Measurements from ENCODE around the gene TOGARAM2. TPM values are rescaled to one million over a fixed set of nuclear protein-coding genes. Genes with fewer than 3 reads are reported as not detected.
A peak's percentile ranks its signal among the peaks of the same experiment; 100 is the strongest.

Gene TOGARAM2
- total RNA-seq, 2 donors from 2014 or later = 0.86 to 4.2 TPM

DNA sequence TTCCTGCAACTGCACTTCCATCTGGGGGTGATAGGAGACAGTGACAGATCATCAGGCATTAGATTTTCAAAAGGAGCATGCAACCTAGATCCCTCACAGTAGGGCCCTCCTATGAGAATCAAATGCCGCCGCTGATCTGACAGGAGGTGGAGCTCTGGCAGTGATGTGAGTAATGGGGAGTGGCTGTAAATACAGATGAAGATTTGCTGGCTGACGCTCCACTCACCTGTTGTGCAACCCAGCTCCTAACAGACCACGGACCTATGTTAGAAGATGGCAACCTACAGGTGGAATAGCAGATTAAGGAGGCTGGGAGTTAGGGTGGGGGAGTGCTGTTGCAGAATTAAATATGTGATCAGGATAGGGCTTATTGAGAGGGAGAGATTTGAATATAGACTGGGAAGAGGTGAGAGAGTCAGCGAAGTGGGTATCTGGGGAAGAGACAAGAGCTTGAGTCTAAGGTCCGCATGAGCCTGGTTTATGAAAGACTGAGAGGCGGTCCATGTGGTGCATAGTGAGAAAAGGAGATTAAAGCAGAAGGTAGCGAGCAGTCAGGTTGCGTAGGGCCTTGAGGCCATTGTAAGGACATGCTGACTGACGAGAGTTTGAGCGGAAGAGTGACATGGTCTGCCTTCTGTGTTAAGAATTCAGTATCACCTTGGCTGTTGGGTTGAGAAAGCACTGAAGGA lies 31.3 kb upstream of the TOGARAM2 start:
- no peaks in the 10 kb centered on the region for H3K27me3 ChIP-seq (ENCODE audit: control insufficient read depth, insufficient read depth, low read length, poor library complexity, severe bottlenecking)
- H3K4me3 ChIP-seq (ENCODE audit: low read length) = no peak overlapping the region
- peak; percentile 61 for DNase-seq
- peaks cover 38% of the 10 kb centered on the region for H3K9me3 ChIP-seq (ENCODE audit: control insufficient read depth, low read length)
- H3K4me1 ChIP-seq (ENCODE audit: control insufficient read depth, insufficient read depth, low read length) = no peaks in the 10 kb centered on the region
- Mint-ChIP-seq H3K27ac (no peak overlapping the region), H3K27me3 (ENCODE audit: insufficient read depth) (no peaks in the 10 kb centered on the region), H3K9me3 (peaks cover 31% of the 10 kb centered on the region), H3K4me1 (peaks cover 12% of the 10 kb centered on the region), H3K4me3 (no peak overlapping the region), H3K36me3 (ENCODE audit: low read depth) (peaks cover 51% of the 10 kb centered on the region)
- H3K9ac ChIP-seq (ENCODE audit: extremely low read depth, low read length, poor library complexity, severe bottlenecking) = no peak overlapping the region
- H3K27ac ChIP-seq (ENCODE audit: low read depth, low read length) = no peak overlapping the region
- TF ChIP-seq, protein P1, sequence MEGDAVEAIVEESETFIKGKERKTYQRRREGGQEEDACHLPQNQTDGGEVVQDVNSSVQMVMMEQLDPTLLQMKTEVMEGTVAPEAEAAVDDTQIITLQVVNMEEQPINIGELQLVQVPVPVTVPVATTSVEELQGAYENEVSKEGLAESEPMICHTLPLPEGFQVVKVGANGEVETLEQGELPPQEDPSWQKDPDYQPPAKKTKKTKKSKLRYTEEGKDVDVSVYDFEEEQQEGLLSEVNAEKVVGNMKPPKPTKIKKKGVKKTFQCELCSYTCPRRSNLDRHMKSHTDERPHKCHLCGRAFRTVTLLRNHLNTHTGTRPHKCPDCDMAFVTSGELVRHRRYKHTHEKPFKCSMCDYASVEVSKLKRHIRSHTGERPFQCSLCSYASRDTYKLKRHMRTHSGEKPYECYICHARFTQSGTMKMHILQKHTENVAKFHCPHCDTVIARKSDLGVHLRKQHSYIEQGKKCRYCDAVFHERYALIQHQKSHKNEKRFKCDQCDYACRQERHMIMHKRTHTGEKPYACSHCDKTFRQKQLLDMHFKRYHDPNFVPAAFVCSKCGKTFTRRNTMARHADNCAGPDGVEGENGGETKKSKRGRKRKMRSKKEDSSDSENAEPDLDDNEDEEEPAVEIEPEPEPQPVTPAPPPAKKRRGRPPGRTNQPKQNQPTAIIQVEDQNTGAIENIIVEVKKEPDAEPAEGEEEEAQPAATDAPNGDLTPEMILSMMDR (conservative IDR thresholded peaks at IDR 0.05) = no peak
- 86 to 87% methylated on average over 9 to 11 of the region's 11 CpGs for WGBS, 2 experiments (ENCODE audit: insufficient coverage in 1 of 2, insufficient read length in 1 of 2)
- peaks cover 51% of the 10 kb centered on the region for H3K36me3 ChIP-seq (ENCODE audit: control insufficient read depth, insufficient read depth, low read length)

DNA sequence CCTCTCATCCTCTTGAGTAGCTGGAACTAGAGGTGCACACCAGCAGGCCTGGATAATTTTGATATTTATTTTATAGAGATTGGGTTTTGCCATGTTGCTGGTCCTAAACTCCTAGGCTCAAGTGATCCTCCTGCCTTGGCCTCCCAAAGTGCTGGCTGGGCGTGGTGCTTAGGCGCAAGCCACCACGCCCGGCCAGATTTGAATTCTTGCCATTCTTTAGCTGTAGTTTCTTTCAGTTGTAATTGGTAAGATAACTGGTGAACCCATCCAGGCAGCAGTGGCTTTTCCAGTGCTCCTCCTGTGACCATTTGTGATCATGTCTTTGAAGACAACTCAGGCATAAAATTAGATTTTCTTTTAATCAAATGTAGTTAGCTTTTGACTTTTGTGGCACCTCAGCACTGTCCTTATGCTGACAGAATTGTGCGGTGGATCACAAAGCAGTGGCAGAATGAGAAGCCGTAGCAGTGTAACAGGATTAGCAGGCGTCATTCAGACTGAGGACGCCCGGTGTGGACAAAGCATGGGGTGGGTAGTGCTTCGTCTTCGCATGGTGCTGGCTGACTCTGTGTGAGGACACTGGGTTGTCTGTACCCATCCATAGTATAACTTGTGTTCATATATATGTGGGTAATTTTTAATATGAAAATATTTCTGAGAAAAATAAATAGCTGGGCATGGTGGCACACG lies 30.0 kb upstream of the TOGARAM2 start:
- no peak overlapping the region for H3K4me3 ChIP-seq (ENCODE audit: low read length)
- peaks cover 40% of the 10 kb centered on the region for H3K36me3 Mint-ChIP-seq (ENCODE audit: low read depth)
- TF ChIP-seq, protein P1 (conservative IDR thresholded peaks at IDR 0.05) = no peak

DNA sequence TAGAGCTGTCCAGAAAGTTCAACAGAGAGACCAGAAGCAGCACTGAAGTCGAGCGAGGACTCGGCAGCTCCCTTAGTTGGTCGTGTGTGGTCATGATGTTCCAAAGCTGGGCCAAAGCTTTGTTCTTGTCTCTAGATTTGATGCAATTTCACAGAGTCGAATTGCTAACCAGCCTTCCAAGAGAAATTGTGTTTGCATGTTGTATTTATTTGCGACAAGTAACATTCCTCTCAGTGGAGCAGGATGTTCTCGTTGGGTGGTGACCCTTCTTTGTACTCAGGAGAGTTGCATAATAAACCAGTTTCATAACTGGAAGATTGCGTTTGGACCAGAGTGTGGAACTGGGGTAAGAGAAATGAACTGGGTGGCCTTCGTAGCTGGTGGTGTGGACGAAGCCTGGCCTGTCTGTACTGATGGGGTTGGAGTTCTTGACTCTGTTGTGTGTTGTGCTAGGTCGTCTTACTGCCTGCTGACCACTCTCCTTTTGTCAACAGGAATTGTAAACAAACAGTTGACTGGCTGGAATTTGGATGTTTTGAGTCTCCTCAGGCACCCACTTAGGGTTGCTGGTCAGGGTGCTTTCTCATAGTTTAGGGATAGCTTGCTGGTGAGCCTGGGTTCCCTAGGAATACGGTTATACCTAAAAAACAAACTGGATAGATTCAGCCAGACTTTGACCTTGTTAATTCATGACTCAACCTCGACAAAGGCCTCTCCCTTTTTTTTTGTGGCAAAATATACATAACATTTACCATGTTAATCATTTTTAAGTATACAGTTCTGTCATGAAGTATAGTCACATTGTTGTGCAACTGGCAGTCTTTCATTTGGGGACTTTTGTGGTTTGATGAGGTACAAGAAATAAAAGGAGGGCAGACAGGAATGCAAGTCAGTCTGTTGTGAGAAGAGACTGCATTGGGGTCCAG lies 28.9 kb upstream of the TOGARAM2 start:
- Histone ChIP-seq H3K27ac (ENCODE audit: low read depth, low read length) (no peak overlapping the region), H3K4me1 (ENCODE audit: control insufficient read depth, insufficient read depth, low read length) (no peaks in the 10 kb centered on the region), H3K36me3 (ENCODE audit: control insufficient read depth, insufficient read depth, low read length) (peaks cover 28% of the 10 kb centered on the region), H3K9me3 (ENCODE audit: control insufficient read depth, low read length) (peaks cover 29% of the 10 kb centered on the region), H3K4me3 (ENCODE audit: low read length) (no peak overlapping the region), H3K27me3 (ENCODE audit: control insufficient read depth, insufficient read depth, low read length, poor library complexity, severe bottlenecking) (no peaks in the 10 kb centered on the region), H3K9ac (ENCODE audit: extremely low read depth, low read length, poor library complexity, severe bottlenecking) (no peak overlapping the region)
- TF ChIP-seq, protein P1 (conservative IDR thresholded peaks at IDR 0.05) = no peak
- Mint-ChIP-seq H3K36me3 (ENCODE audit: low read depth) (peaks cover 31% of the 10 kb centered on the region), H3K27me3 (ENCODE audit: insufficient read depth) (no peaks in the 10 kb centered on the region), H3K4me1 (peaks cover 17% of the 10 kb centered on the region), H3K27ac (peak overlapping the region; percentile 53), H3K9me3 (peaks cover 26% of the 10 kb centered on the region), H3K4me3 (no peak overlapping the region)
- 88 to 96% methylated on average over 9 to 13 of the region's 13 CpGs for WGBS, 2 experiments (ENCODE audit: insufficient coverage in 1 of 2, insufficient read length in 1 of 2)
- DNase-seq = no peak

More for the DNA sequence above, 30.0 kb upstream of the TOGARAM2 start:
- WGBS, 2 experiments (ENCODE audit: insufficient coverage in 1 of 2, insufficient read length in 1 of 2) = 93 to 97% methylated on average over 6 to 12 of the region's 12 CpGs
- Histone ChIP-seq H3K36me3 (ENCODE audit: control insufficient read depth, insufficient read depth, low read length) (peaks cover 38% of the 10 kb centered on the region), H3K9me3 (ENCODE audit: control insufficient read depth, low read length) (peaks cover 38% of the 10 kb centered on the region), H3K27ac (ENCODE audit: low read depth, low read length) (no peak overlapping the region), H3K4me1 (ENCODE audit: control insufficient read depth, insufficient read depth, low read length) (no peaks in the 10 kb centered on the region), H3K9ac (ENCODE audit: extremely low read depth, low read length, poor library complexity, severe bottlenecking) (no peak overlapping the region), H3K27me3 (ENCODE audit: control insufficient read depth, insufficient read depth, low read length, poor library complexity, severe bottlenecking) (no peaks in the 10 kb centered on the region)
- Mint-ChIP-seq H3K27me3 (ENCODE audit: insufficient read depth) (no peaks in the 10 kb centered on the region), H3K27ac (no peak overlapping the region), H3K4me3 (no peak overlapping the region), H3K9me3 (peaks cover 31% of the 10 kb centered on the region), H3K4me1 (peaks cover 16% of the 10 kb centered on the region)
- no peak for DNase-seq

All from endodermal cell (in vitro differentiated cells).